ENCODE measurements around the gene ATP13A2. TPM values are rescaled to one million over a fixed set of nuclear protein-coding genes. Genes with fewer than 3 reads are reported as not detected.

ATP13A2 gene
- total RNA-seq, 1 experiment from 2014 or later: 48.4 TPM

DNA sequence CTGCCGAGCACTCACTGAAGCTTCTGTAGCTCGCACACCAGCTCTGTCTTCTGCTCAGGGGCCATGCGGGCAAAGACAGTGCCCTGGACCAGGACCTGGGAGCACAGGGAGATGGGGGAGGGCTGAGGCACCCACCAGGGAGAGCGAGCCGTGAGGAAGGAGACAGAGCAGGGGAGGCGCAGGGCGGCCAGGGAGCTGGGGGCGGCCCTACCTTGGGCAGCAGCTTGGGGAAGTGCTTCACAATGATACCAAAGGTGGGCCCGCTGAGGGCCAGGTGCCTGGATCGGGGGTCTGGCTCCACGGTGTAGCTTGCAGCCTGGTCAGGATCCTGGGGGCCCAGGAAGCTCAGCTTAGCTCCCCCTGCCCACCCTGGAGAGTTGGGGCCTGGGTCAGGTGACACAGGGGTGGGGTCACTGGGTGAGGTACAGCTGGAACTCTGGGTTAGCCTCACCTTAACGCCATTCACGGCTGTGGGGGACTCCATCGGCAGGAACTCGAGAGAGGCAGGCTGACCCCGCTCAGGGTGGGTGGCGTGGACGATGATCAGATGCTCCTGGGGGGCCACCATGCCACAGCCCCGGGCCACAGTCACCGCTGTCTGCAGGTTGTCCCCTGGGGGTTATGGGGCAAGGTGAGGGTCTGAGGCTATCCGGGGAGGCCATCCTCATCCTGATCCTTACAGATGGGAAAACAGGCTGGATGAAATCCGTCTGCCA, 21.9 kb downstream of the ATP13A2 start:
- no peaks in the 10 kb centered on the region for H3K9me2 ChIP-seq (replicated peaks; ENCODE audit: low read length)
- intact Hi-C loops (cut with micrococcal nuclease): no loop called here
- no peaks in the 10 kb centered on the region for H3K9me3 ChIP-seq (ENCODE audit: low read length)
- no peak overlapping the region for H3K9ac ChIP-seq (ENCODE audit: low read length)
- BruUV-seq (replicated peaks): no TSS peak
- no peak for DNase-seq
- H3K79me2 ChIP-seq (ENCODE audit: low read length): no peaks in the 10 kb centered on the region
- TF ChIP-seq EZH2phosphoT487 (IDR thresholded peaks at IDR 0.05; ENCODE audit: borderline replicate concordance, low read length) (no peak), EZH2 (IDR thresholded peaks at IDR 0.05; ENCODE audit: low read length, unreplicated experiment) (no peak)
- TF ChIP-seq, protein P1, sequence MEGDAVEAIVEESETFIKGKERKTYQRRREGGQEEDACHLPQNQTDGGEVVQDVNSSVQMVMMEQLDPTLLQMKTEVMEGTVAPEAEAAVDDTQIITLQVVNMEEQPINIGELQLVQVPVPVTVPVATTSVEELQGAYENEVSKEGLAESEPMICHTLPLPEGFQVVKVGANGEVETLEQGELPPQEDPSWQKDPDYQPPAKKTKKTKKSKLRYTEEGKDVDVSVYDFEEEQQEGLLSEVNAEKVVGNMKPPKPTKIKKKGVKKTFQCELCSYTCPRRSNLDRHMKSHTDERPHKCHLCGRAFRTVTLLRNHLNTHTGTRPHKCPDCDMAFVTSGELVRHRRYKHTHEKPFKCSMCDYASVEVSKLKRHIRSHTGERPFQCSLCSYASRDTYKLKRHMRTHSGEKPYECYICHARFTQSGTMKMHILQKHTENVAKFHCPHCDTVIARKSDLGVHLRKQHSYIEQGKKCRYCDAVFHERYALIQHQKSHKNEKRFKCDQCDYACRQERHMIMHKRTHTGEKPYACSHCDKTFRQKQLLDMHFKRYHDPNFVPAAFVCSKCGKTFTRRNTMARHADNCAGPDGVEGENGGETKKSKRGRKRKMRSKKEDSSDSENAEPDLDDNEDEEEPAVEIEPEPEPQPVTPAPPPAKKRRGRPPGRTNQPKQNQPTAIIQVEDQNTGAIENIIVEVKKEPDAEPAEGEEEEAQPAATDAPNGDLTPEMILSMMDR (conservative IDR thresholded peaks at IDR 0.05; ENCODE audit: low read depth, low read length): no peak
- ChIA-PET CTCF (no interaction called here), POLR2A (ENCODE audit: unreplicated experiment) (no interaction called here)
- no peak overlapping the region for H2AFZ ChIP-seq (ENCODE audit: low read length)
- no peak for ATAC-seq
- no peaks in the 10 kb centered on the region for H3F3A ChIP-seq (ENCODE audit: low read length, unreplicated experiment)
- H4K20me1 ChIP-seq (ENCODE audit: low read length): no peaks in the 10 kb centered on the region
- peaks cover 4% of the 10 kb centered on the region for H3K4me1 ChIP-seq (ENCODE audit: insufficient read depth, low read length)
- no peaks in the 10 kb centered on the region for H3K27me3 ChIP-seq (ENCODE audit: low read length)
- H3K4me2 ChIP-seq (ENCODE audit: low read length): no peak overlapping the region
- H3K36me3 ChIP-seq (ENCODE audit: low read depth, low read length): no peaks in the 10 kb centered on the region
- H3K4me3 ChIP-seq (ENCODE audit: low read length): no peak overlapping the region
- H3K27ac ChIP-seq (ENCODE audit: low read length): no peak overlapping the region

DNA sequence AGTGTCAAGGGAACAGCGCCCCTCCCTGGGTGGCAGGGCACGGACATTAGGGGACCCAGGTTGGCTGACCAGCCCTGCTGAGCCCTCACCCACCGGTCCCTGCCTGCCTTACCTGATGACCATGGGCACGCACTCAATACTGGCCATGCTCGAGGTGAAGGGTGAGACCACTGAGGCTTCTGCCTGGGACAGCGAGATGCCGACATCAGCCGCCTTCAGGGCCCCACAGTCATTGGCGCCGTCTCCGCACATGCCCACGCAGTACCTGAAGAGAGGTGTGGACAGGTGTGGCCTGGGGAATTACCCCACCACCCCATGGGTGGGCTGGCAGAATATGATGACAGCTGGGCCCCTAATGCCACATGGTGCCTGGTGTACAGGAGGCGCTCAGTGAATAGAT, 23.5 kb downstream of the ATP13A2 start:
- intact Hi-C loops (cut with micrococcal nuclease): no loop called here
- Histone ChIP-seq H3K4me2 (ENCODE audit: low read length) (no peak overlapping the region), H3K36me3 (ENCODE audit: low read depth, low read length) (no peaks in the 10 kb centered on the region), H3K9ac (ENCODE audit: low read length) (no peak overlapping the region), H3K27me3 (ENCODE audit: low read length) (no peaks in the 10 kb centered on the region), H2AFZ (ENCODE audit: low read length) (no peak overlapping the region), H3K9me3 (ENCODE audit: low read length) (no peaks in the 10 kb centered on the region), H3K9me2 (replicated peaks; ENCODE audit: low read length) (no peaks in the 10 kb centered on the region), H3K4me3 (ENCODE audit: low read length) (no peak overlapping the region), H3F3A (ENCODE audit: low read length, unreplicated experiment) (no peaks in the 10 kb centered on the region), H3K27ac (ENCODE audit: low read length) (no peak overlapping the region), H4K20me1 (ENCODE audit: low read length) (no peaks in the 10 kb centered on the region), H3K4me1 (ENCODE audit: insufficient read depth, low read length) (peaks cover 21% of the 10 kb centered on the region), H3K79me2 (ENCODE audit: low read length) (no peaks in the 10 kb centered on the region)
- CTCF ChIA-PET: no interaction called here
- ATAC-seq (no peak), DNase-seq (no peak)
- POLR2A ChIA-PET (ENCODE audit: unreplicated experiment): no interaction called here
- TF ChIP-seq, protein P1 (conservative IDR thresholded peaks at IDR 0.05; ENCODE audit: low read depth, low read length): no peak
- TF ChIP-seq EZH2 (IDR thresholded peaks at IDR 0.05; ENCODE audit: low read length, unreplicated experiment) (no peak), EZH2phosphoT487 (IDR thresholded peaks at IDR 0.05; ENCODE audit: borderline replicate concordance, low read length) (no peak)
- BruUV-seq (replicated peaks): no TSS peak

DNA sequence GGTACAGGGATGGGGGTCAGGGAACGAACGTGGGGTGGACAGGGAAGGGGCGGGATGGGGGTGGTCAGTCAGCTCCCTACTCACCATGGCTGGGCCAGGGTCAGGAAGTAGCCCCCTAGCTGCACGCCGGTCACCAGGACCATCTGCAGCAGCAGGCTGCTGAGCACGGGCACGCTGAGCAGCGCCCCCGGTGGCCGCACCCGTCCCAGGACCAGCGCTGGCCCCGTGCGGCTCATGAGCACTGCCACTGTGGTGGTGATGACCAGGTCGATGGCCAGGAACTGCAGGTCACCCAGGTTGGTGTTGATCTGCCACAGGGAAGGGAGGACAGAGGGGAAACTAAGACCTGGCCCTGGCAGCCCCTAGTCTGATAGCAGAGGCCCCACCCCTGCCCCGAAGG, 24.8 kb downstream of the ATP13A2 start:
- Histone ChIP-seq H3K9ac (ENCODE audit: low read length) (no peak overlapping the region), H2AFZ (ENCODE audit: low read length) (no peak overlapping the region), H3K27me3 (ENCODE audit: low read length) (no peaks in the 10 kb centered on the region), H3K4me1 (ENCODE audit: insufficient read depth, low read length) (peaks cover 31% of the 10 kb centered on the region), H3F3A (ENCODE audit: low read length, unreplicated experiment) (no peaks in the 10 kb centered on the region), H3K79me2 (ENCODE audit: low read length) (no peaks in the 10 kb centered on the region), H3K36me3 (ENCODE audit: low read depth, low read length) (no peaks in the 10 kb centered on the region), H4K20me1 (ENCODE audit: low read length) (no peaks in the 10 kb centered on the region), H3K9me2 (replicated peaks; ENCODE audit: low read length) (no peaks in the 10 kb centered on the region), H3K4me2 (ENCODE audit: low read length) (no peak overlapping the region), H3K4me3 (ENCODE audit: low read length) (no peak overlapping the region), H3K27ac (ENCODE audit: low read length) (no peak overlapping the region), H3K9me3 (ENCODE audit: low read length) (no peaks in the 10 kb centered on the region)
- ChIA-PET POLR2A (ENCODE audit: unreplicated experiment) (no interaction called here), CTCF (interaction anchor here (0.9 to 1.0 kb wide), 2 partner anchors 17 to 26 kb away, joined by 3 read pairs; no protein-coding TSS in a partner anchor)
- ATAC-seq (no peak), DNase-seq (no peak)
- no peak for TF ChIP-seq EZH2phosphoT487 (IDR thresholded peaks at IDR 0.05; ENCODE audit: borderline replicate concordance, low read length)
- TF ChIP-seq, protein P1 (conservative IDR thresholded peaks at IDR 0.05; ENCODE audit: low read depth, low read length): peak; percentile 59
- intact Hi-C loops (cut with micrococcal nuclease): no loop called here
- no TSS peak for BruUV-seq (replicated peaks)
